GM13977 (cell line): ENCODE measurements around the gene RELCH.

Experiments
- DNase-seq: peaks from one replicate; pipeline ENCODE4 v3.0.0; 2012; ENCODE audit warnings: low spot score
- CTCF ChIP-seq: IDR thresholded peaks from 2 replicates; pipeline ENCODE4 v1.5.1; 2012; ENCODE audit warnings: mild to moderate bottlenecking, control low read depth; ENCODE audit not compliant: insufficient read depth; ENCODE audit errors: extremely low read depth, missing control alignments
- in situ Hi-C: fragments of 300-500 bp; cut with MboI; formaldehyde crosslinking; loops from one replicate; pipeline ENCODE4 v1.12.0; 2022; ENCODE audit warnings: low sequenced_read_pairs, low pct_unique_long_range_greater_than_20kb, mixed read lengths, inconsistent platforms; ENCODE audit not compliant: unreplicated experiment

Gene RELCH

DNA sequence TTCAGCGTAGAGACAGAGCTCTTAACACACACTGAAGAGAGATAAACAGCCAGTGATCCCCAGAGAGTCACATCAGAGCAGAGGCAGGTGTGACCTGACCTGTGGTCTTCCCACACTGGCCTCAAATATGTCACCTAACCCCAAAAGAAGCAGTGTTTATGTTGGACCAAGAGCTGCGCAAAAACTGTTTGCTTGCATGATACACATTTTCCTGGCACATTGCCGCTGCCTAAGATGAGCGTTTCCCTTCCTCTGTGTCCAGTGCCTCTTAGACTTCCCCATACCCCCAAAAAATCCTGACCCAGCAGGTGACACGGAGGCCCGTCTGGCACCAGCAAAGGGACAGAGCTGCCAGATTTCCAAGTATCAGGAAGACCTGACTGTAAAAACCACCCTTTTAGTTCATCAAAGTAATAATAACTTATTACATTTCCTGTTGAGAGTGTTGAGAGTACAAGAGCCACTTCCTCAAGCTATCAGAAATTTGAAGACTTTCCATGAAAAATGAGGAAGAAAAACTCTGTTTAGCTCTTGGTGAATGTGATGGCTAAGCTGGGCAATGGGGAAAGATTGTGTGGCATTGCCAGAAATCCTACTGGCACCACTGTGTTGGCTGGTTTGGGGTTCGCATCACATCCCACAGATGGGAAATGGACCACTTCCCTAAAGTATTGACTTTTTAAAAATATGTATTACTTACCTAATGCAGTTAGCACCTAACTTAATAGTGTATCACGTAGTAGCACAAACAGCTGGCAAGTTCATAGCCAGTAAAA lies 144.7 kb downstream of the RELCH start:
- no peak for DNase-seq
- in situ Hi-C loops, result no loop called here
- no peak for TF ChIP-seq CTCF

- no peak for TF ChIP-seq CTCF
- no peak for DNase-seq
- in situ Hi-C loops, result no loop called here
Measured at GRCh38 chr18:62332431-62332830, 145.4 kb downstream of the RELCH start.

GRCh38 chr18:62332964-62333695 lies 146.1 kb downstream of the RELCH start:
- in situ Hi-C loops, result no loop called here
- no peak for DNase-seq
- no peak for TF ChIP-seq CTCF

- in situ Hi-C loops, result no loop called here
- no peak for TF ChIP-seq CTCF
- DNase-seq, result no peak
Measured at GRCh38 chr18:62334120-62334519, 147.1 kb downstream of the RELCH start.

DNA sequence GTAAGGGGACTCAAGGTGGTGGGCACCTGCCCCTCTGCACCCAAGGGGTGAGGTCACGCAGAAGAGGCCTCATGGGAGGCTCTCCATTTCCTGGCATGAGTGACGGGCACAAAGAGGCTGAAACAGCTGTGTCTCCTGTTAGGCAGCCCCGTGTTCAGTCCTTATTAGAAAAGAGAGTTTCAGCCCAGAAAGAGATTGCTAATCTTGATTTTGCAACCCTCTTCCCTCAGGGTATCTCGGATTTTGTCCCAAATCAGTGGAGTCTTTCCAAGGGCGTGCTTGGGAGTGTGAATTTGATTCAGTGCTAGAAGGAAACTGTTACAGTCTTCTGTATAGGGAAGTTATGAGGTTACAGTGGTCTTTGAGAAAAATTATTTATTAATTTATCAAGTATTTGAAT lies 148.4 kb downstream of the RELCH start:
- no peak for TF ChIP-seq CTCF
- no peak for DNase-seq
- in situ Hi-C loops, result no loop called here

DNA sequence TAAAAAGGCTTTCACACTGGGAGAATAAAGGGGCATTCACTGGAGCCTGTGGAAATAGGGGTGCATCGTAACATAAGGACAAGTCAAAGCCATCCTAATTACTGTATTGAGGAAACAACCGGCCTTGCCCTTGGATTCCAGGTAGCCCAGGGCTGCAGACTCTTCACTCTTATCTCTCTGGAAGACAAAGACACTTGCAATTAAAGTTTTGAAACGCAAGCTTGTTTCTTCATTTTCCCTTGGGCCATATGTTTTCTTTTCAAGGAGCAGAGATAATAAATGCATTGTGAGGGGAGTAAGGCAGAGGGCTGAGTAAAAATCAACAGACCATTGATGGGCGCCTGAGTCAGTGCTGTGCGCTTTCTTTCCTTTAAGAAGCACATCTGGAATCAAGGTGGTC lies 149.6 kb downstream of the RELCH start:
- DNase-seq, result no peak
- in situ Hi-C loops, result no loop called here
- TF ChIP-seq CTCF, result no peak
